ENCODE data around the gene DEAF1. TPM values are rescaled to one million over a fixed set of nuclear protein-coding genes. Genes with fewer than 3 reads are reported as not detected.

The DEAF1 gene
- total and polyA plus RNA-seq, 2 experiments from 2014 or later = 42.6 to 47.8 TPM

DNA sequence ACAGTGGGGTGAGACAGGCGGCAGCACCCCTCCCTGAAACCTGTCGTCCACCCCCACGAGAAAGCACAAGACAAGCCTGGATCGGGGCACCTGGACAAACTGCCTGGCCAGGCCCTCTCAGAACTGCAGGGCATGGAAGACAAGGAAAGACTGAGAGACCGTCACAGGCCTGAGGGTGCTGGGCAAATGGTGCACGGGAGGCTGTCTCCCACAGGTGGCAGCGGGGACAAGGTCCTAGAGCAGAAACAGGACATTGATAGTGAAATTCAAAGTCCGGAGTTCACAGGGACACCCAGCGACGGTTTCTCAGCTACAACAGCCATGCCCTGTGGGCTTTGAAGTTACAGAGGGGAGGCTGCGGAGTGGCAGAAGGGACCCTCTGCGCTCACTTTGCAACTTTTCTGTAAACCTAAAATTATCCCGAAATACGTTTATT lies 37.3 kb downstream of the DEAF1 start:
- Histone ChIP-seq H3K4me1 (ENCODE audit: insufficient read depth) (no peaks in the 10 kb centered on the region), H3K4me2 (no peak overlapping the region), H3K27ac (ENCODE audit: low read depth) (0 out of 2 replicates have a peak overlapping the region, but pooled peaks have one; percentile 45), H2AFZ (no peak overlapping the region), H4K20me1 (replicated peaks; ENCODE audit: insufficient read depth) (0 out of 2 replicates have a peak, but pooled peaks cover 13% of the 10 kb centered on the region), H3K4me3 (no peak overlapping the region), H3K36me3 (ENCODE audit: insufficient read depth) (peaks cover 9% of the 10 kb centered on the region), H3F3A (replicated peaks; ENCODE audit: low read depth) (peaks cover 9% of the 10 kb centered on the region; the same call in 1 of the 2 replicates), H3K79me2 (replicated peaks; ENCODE audit: insufficient read depth) (peaks cover 3% of the 10 kb centered on the region; the same call in 1 of the 2 replicates), H3K27me3 (ENCODE audit: insufficient read depth) (no peaks in the 10 kb centered on the region), H3K9me2 (ENCODE audit: insufficient read depth) (no peaks in the 10 kb centered on the region)
- Mint-ChIP-seq H3K4me3 (no peak overlapping the region), H3K27ac (no peak overlapping the region), H3K27me3 (ENCODE audit: insufficient read depth, low read depth, poor library complexity) (peaks cover 8% of the 10 kb centered on the region), H3K36me3 (ENCODE audit: low read depth) (peaks cover 19% of the 10 kb centered on the region), H3K9me3 (no peaks in the 10 kb centered on the region), H3K4me1 (no peaks in the 10 kb centered on the region)
- TF ChIP-seq ZNF114 (CRISPR knock-in tag; IDR thresholded peaks at IDR 0.05) = no peak
- ATAC-seq (no peak), DNase-seq (ENCODE audit: low spot score) (no peak)

DNA sequence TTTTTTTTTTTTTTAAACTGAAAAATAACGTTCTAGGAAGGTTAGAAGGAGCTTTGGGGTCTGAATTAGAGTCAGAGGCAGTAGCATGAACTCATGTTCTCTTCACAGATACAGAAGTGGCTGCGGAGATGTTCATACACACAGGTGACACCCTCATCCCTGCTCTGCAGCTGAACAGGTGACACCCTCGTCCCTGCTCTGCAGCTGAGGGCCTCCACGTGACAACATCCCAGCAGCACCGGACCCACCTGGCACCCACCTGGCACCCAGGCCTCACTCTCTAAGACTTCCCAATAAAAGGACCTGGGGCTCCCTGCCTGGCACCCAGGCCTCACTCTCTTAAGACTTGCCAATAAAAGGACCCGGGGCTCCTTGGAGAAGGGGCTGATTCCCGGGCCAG lies 38.2 kb downstream of the DEAF1 start:
- H4K20me1 ChIP-seq (replicated peaks; ENCODE audit: insufficient read depth) = peaks cover 8% of the 10 kb centered on the region; the same call in 1 of the 2 replicates
- Mint-ChIP-seq H3K9me3 (no peaks in the 10 kb centered on the region), H3K4me1 (no peaks in the 10 kb centered on the region), H3K27me3 (ENCODE audit: insufficient read depth, low read depth, poor library complexity) (peaks cover 12% of the 10 kb centered on the region), H3K4me3 (no peak overlapping the region), H3K36me3 (ENCODE audit: low read depth) (peaks cover 23% of the 10 kb centered on the region), H3K27ac (no peak overlapping the region)
- TF ChIP-seq ZNF114 (CRISPR knock-in tag; IDR thresholded peaks at IDR 0.05) (no peak), NANOG (IDR thresholded peaks at IDR 0.05; ENCODE audit: borderline replicate concordance) (no peak), STAT1 (IDR thresholded peaks at IDR 0.05; ENCODE audit: unreplicated experiment) (no peak), JUNB (IDR thresholded peaks at IDR 0.05; ENCODE audit: unreplicated experiment) (no peak), POLR2AphosphoS5 (IDR thresholded peaks at IDR 0.05; ENCODE audit: low read depth) (no peak)
- peaks cover 10% of the 10 kb centered on the region; the same call in 1 of the 2 replicates for H3F3A ChIP-seq (replicated peaks; ENCODE audit: low read depth)
- no peaks in the 10 kb centered on the region for H3K27me3 ChIP-seq (ENCODE audit: insufficient read depth)
- H3K4me1 ChIP-seq (ENCODE audit: insufficient read depth) = no peaks in the 10 kb centered on the region
- H3K79me2 ChIP-seq (replicated peaks; ENCODE audit: insufficient read depth) = peaks cover 3% of the 10 kb centered on the region; the same call in 1 of the 2 replicates
- no peak overlapping the region for H3K4me3 ChIP-seq
- no peak overlapping the region for H3K4me2 ChIP-seq
- H2AFZ ChIP-seq = no peak overlapping the region
- DNase-seq (ENCODE audit: low spot score) (no peak), ATAC-seq (no peak)
- no peak overlapping the region for H3K27ac ChIP-seq (ENCODE audit: low read depth)
- H3K9me2 ChIP-seq (ENCODE audit: insufficient read depth) = no peaks in the 10 kb centered on the region
- H3K36me3 ChIP-seq (ENCODE audit: insufficient read depth) = peaks cover 12% of the 10 kb centered on the region

DNA sequence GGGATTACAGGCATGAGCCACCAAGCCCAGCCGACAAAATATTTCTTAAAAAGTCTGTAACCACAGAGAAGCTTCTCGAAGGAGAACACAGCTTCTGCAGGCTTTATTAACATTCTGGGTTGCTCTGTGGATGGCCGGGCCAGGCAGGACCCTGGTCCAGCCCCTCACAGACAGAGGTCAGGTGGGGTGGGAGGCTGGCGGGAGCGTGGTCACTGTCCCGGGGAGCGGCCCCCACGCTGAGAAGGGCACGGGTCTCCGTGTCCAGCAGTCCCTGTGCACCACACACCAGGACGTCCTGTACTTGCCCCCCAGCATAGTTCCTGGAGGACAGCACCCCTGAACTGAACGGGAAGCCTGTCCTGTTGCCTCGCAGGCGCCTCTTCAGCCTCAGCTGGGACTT lies 38.6 kb downstream of the DEAF1 start:
- H3K27me3 Mint-ChIP-seq (ENCODE audit: insufficient read depth, low read depth, poor library complexity) = peaks cover 12% of the 10 kb centered on the region
- Histone ChIP-seq H3F3A (replicated peaks; ENCODE audit: low read depth) (peaks cover 10% of the 10 kb centered on the region; the same call in 1 of the 2 replicates), H3K4me3 (no peak overlapping the region), H3K27ac (ENCODE audit: low read depth) (no peak overlapping the region), H3K4me2 (no peak overlapping the region), H3K36me3 (ENCODE audit: insufficient read depth) (peaks cover 13% of the 10 kb centered on the region), H3K9me2 (ENCODE audit: insufficient read depth) (no peaks in the 10 kb centered on the region), H3K4me1 (ENCODE audit: insufficient read depth) (no peaks in the 10 kb centered on the region), H2AFZ (no peak overlapping the region), H3K27me3 (ENCODE audit: insufficient read depth) (no peaks in the 10 kb centered on the region), H4K20me1 (replicated peaks; ENCODE audit: insufficient read depth) (peaks cover 6% of the 10 kb centered on the region; the same call in 1 of the 2 replicates), H3K79me2 (replicated peaks; ENCODE audit: insufficient read depth) (peaks cover 3% of the 10 kb centered on the region; the same call in 1 of the 2 replicates)
- no peaks in the 10 kb centered on the region for H3K9me3 Mint-ChIP-seq
- H3K4me1 Mint-ChIP-seq = no peaks in the 10 kb centered on the region
- DNase-seq (ENCODE audit: low spot score) = no peak
- ATAC-seq = no peak
- peaks cover 27% of the 10 kb centered on the region for H3K36me3 Mint-ChIP-seq (ENCODE audit: low read depth)
- no peak overlapping the region for H3K27ac Mint-ChIP-seq
- H3K4me3 Mint-ChIP-seq = no peak overlapping the region
- TF ChIP-seq EZH2 (IDR thresholded peaks at IDR 0.05; ENCODE audit: low read depth, unreplicated experiment) (no peak), POLR2AphosphoS5 (IDR thresholded peaks at IDR 0.05; ENCODE audit: low read depth) (no peak), STAT1 (IDR thresholded peaks at IDR 0.05; ENCODE audit: unreplicated experiment) (no peak), JUNB (IDR thresholded peaks at IDR 0.05; ENCODE audit: unreplicated experiment) (no peak), CREB1 (CRISPR knock-in tag; IDR thresholded peaks at IDR 0.05; ENCODE audit: low read depth) (no peak), ZNF331 (CRISPR knock-in tag; IDR thresholded peaks at IDR 0.05; ENCODE audit: low read depth) (no peak)
- TF ChIP-seq, protein P1, sequence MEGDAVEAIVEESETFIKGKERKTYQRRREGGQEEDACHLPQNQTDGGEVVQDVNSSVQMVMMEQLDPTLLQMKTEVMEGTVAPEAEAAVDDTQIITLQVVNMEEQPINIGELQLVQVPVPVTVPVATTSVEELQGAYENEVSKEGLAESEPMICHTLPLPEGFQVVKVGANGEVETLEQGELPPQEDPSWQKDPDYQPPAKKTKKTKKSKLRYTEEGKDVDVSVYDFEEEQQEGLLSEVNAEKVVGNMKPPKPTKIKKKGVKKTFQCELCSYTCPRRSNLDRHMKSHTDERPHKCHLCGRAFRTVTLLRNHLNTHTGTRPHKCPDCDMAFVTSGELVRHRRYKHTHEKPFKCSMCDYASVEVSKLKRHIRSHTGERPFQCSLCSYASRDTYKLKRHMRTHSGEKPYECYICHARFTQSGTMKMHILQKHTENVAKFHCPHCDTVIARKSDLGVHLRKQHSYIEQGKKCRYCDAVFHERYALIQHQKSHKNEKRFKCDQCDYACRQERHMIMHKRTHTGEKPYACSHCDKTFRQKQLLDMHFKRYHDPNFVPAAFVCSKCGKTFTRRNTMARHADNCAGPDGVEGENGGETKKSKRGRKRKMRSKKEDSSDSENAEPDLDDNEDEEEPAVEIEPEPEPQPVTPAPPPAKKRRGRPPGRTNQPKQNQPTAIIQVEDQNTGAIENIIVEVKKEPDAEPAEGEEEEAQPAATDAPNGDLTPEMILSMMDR (conservative IDR thresholded peaks at IDR 0.05; ENCODE audit: low read depth in 2 of 2) = no peak

Measured in GM23338 (cell line).